GM19025 (cell line): ENCODE data around the gene SLC25A36.

Source experiments
- ATAC-seq: cut with Tn5 transposase; IDR thresholded peaks from one replicate; pipeline ENCODE4 v1.9.1; 2021; ENCODE audit warnings: mild to moderate bottlenecking, low read depth, moderate library complexity; ENCODE audit not compliant: unreplicated experiment

SLC25A36 gene

GRCh38 chr3:140941434-140942220 is at the start of gene SLC25A36:
TSS of gene SLC25A36 (plus strand) at chr3:140941836. CDS start at chr3:140942055, 219 bp downstream.
- ATAC-seq, result peak; percentile 96

GRCh38 chr3:140896997-140897396 is 44.6 kb upstream of the SLC25A36 start:
- no peak for ATAC-seq

- no peak for ATAC-seq
Measured at GRCh38 chr3:140898340-140899180, 43.1 kb upstream of the SLC25A36 start.

- ATAC-seq, result no peak
Measured at GRCh38 chr3:140899363-140899762, 42.3 kb upstream of the SLC25A36 start.

GRCh38 chr3:140902791-140903190 is 38.8 kb upstream of the SLC25A36 start:
- ATAC-seq, result no peak

- no peak for ATAC-seq
Measured at GRCh38 chr3:140903196-140903595, 38.4 kb upstream of the SLC25A36 start.

GRCh38 chr3:140904521-140904920 is 37.1 kb upstream of the SLC25A36 start:
- ATAC-seq, result no peak

GRCh38 chr3:140905559-140905958 is 36.1 kb upstream of the SLC25A36 start:
- no peak for ATAC-seq

GRCh38 chr3:140906785-140907184 is 34.9 kb upstream of the SLC25A36 start:
- no peak for ATAC-seq

- ATAC-seq, result no peak
Measured at GRCh38 chr3:140910860-140911259, 30.8 kb upstream of the SLC25A36 start.

- ATAC-seq, result no peak
Measured at GRCh38 chr3:140911822-140912221, 29.8 kb upstream of the SLC25A36 start.

GRCh38 chr3:140913728-140914127 is 27.9 kb upstream of the SLC25A36 start:
- ATAC-seq, result no peak

- ATAC-seq, result no peak
Measured at GRCh38 chr3:140914384-140914945, 27.2 kb upstream of the SLC25A36 start.

- no peak for ATAC-seq
Measured at GRCh38 chr3:140916603-140917002, 25.0 kb upstream of the SLC25A36 start.

- ATAC-seq, result no peak
Measured at GRCh38 chr3:140917772-140918171, 23.9 kb upstream of the SLC25A36 start.

GRCh38 chr3:140920029-140920428 is 21.6 kb upstream of the SLC25A36 start:
- no peak for ATAC-seq

- ATAC-seq, result no peak
Measured at GRCh38 chr3:140922634-140923033, 19.0 kb upstream of the SLC25A36 start.

GRCh38 chr3:140924097-140924873 is 17.4 kb upstream of the SLC25A36 start:
- ATAC-seq, result no peak

- ATAC-seq, result no peak
Measured at GRCh38 chr3:140927279-140928069, 14.2 kb upstream of the SLC25A36 start.

GRCh38 chr3:140929446-140929845 is 12.2 kb upstream of the SLC25A36 start:
- ATAC-seq, result no peak
